GM13976 (cell line): ENCODE measurements around the gene TMEM184B.

Source experiments
- DNase-seq: peaks from one replicate; pipeline ENCODE4 v3.0.0; 2012; ENCODE audit warnings: low spot score
- CTCF ChIP-seq: IDR thresholded peaks from 2 replicates; pipeline ENCODE4 v1.5.1; 2012; ENCODE audit warnings: borderline replicate concordance, mild to moderate bottlenecking; ENCODE audit not compliant: insufficient read depth; ENCODE audit errors: extremely low read depth, missing control alignments, control extremely low read depth
- in situ Hi-C: fragments of 300-500 bp; cut with MboI; formaldehyde crosslinking; loops from one replicate; pipeline ENCODE4 v1.12.0; 2022; ENCODE audit warnings: low sequenced_read_pairs, mixed read lengths, inconsistent platforms; ENCODE audit not compliant: unreplicated experiment

The TMEM184B gene

DNA sequence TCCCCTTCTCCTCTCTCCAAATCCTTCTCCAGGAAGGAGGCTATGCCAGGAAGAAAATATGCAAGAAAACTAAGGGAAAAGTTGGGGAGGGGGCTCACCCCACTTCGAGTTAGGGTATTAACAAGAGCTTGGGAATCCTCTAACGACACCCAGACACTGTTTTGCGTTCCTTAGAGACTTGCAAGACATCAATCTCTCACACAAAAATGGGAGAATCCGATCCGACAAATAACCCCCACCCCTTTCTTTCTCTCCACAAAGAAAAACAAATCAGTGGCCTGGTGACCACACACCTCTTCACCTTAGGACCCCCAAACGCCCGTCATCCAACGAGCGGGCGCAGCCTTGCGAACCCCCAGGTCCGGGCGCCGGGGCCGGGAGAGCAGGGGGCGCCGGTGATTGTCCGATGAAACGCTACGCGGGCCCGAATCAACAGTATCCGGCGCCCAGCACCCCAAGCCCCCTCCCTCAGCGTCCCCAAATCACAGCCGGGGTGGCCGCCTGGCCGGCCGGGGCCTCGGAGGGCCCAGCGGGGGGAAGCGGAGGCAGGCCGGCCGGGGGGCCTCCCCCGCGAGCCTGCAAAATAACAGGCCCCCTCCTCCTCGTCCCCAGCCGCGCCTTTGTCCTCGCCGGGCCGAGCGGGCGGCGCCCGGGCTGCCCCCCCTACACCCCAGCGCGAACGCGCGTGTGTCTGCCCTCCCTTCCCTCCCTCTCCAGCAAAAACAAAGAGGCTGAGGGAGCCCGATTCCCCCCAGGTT lies 43.7 kb upstream of the TMEM184B start:
- in situ Hi-C loops, result no loop called here
- DNase-seq, result peak; percentile 78
- no peak for TF ChIP-seq CTCF

DNA sequence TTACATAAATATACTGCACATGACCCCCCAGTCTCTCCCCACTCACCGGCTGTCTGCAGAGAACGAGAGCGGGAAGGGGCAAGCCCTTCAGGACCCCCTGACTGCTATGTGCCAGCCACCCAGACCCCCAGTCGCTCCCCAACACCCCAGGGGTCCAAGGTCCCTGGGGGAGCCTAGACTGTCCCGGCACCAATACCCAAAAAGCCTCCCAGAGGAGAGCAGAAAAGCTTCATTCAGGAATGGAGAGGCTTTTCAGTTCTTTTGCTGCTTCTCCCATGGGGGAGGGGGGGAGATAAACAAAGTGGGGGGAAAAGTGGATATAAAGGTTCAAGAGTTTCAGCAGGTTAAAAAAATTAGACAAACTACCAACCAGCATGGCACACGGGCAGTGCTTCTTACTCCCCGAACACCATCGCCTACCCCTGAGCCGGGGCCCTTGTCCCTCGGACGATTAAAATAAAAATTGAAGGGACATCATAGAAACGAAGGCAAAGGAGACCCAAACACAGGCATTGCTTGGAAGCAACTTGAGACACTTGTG lies 43.1 kb upstream of the TMEM184B start:
- in situ Hi-C loops, result no loop called here
- TF ChIP-seq CTCF, result no peak
- DNase-seq, result no peak

DNA sequence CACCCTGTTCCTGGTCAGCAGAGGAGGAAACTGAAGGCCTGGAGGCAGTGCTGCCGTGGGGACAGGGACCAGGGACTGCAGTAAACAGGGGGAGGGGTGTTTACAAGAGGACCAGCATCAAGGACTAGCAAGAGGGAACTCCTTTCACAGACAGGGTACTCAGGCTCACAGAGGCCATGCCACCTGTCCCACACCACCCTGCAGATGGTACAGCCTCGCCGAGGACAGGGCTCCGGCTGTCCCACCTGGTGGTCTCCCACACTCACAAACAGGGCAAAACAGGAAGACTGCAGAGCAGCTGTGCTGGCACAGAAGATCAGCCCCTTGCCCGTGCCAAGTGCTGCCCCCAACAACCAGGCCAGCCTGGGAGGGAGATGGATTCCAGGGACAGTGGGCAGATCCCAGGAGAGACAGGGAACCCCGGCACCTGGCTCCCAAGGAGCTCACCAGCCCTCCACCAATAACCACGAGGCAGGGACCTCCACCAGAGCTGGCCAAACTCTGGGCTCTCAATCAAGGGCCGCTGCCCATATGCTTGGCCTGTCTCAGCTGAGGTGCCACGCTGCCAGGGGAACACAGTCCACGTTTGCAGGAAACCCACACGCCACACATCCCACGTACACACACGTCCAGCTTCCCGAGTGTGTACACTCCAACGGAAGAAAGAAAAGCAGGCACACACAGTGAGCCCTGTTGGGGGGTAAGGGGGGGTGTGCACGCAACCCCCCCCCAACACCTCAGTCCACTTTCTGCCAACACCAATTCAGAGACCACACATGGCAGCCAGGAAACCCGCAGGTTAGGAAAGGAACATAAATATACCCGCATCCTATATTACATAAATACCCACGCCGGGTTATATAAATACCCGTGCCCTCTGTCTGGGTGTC lies 42.4 kb upstream of the TMEM184B start:
- in situ Hi-C loops, result no loop called here

DNA sequence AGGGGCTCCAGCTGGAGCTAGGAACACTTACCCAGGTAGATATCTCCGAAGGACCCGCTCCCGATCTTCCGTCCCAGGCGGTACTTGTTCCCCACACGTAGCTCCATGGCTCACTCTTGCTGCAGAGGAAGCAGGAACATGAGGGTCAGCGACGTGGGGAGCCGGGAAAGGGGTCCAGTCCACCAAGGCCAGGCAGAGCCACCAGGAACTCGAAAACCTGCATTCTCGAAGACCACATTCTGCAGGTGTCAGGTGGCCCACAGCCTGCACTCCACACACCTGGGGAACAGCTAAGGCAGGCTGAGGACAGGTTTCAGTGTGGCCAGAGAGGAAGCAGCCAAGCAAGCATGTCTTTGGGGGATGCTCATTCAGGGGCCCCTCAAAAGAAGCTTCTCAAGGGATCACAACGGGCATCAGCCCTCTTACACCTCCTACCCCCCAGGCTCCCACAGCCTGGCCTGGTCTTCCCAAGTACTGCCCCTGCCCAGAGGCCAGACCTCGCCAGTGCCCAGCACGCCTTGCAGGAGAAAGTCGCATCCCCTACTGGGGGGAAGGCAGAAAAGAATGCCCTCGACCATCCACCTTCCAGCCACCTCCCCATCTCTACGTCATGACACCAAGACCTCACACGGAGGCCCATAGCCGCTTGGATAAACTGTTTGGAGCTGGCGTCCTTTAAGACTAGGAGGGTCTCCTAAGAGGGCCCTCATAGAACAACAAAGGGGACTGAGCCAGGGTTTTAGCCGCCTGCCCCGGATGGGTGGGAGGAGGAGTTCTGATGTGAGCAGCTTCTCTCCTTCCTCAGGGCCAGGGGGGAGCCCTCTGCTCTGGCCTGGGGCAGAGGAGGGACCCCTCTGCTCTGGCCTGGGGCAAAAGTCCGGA lies 41.5 kb upstream of the TMEM184B start:
- DNase-seq, result no peak
- in situ Hi-C loops, result no loop called here
- TF ChIP-seq CTCF, result no peak

More for the DNA sequence above, 42.4 kb upstream of the TMEM184B start:
- TF ChIP-seq CTCF, result no peak
- DNase-seq, result no peak

- DNase-seq, result no peak
- in situ Hi-C loops, result no loop called here
- TF ChIP-seq CTCF, result no peak
These were observed 40.7 kb upstream of the TMEM184B start for GRCh38 chr22:38313384-38313955.
